RKO (cell line): ENCODE measurements around the gene CAMK2A.

Experiments used
- DNase-seq: peaks from one replicate; pipeline ENCODE4 v3.0.0-alpha.2; 2016; ENCODE audit warnings: low spot score

The CAMK2A gene

DNA sequence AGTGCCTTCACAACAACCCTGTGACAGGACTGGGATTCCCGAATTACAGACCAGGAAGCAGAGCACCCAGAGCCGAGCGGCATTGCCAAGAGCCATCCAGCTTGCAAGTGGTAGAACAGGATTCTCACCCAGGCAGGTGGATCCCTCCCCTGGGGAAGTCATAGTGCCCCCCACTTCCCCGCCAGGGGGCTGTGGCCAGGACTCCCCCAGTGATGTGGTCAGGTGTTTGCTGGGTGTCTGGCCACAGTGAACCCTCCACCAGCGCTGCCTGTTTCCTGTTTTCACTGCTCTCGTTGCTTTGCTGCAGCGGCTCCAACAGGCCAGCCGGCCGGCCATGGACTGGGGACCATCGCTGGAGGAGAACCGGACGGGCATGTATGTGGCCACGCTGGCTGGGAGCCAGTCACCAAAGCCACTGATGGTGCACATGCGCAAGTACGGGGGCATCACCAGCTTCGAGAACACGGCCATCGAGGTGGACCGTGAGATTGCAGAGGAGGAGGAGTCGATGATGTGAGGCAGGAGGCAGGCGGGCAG lies 80.4 kb downstream of the CAMK2A start:
- DNase-seq = peak; percentile 15

GRCh38 chr5:150208187-150209098 lies 81.1 kb downstream of the CAMK2A start:
- peak; percentile 45 for DNase-seq

GRCh38 chr5:150206779-150207115 lies 82.8 kb downstream of the CAMK2A start:
- DNase-seq = no peak

DNA sequence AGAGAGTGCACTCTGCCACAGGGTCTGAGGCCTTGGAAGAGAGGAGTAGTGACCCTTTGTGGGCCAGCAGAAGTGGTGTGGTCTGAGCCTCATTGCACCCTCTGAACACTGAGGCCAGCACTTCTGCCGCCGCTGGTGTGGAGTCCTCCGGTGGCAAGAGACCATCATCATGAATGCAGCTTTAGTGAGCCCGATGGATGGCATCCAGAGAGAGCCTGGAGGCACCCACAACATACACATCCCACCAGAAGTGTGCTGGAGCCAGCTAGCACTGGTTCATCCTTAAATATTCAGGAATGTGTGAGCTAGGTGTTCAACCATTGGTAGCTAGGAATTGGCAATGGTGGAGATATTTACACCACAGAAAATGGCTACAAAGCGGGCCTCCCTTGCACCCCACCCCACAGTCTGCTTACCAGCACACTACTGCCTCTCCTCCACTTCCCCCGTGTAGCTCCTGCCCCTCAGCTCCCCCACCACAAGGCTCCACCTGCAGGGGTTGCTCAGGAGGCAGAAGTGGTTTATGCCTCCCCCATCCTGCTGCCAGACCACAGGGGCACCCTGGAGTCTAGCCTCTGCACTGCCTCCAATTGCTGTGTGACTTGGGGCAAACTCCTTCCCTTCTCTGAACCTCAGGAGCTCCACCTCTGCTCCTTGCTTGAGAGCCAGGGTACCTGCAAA lies 83.3 kb downstream of the CAMK2A start:
- DNase-seq = no peak

DNA sequence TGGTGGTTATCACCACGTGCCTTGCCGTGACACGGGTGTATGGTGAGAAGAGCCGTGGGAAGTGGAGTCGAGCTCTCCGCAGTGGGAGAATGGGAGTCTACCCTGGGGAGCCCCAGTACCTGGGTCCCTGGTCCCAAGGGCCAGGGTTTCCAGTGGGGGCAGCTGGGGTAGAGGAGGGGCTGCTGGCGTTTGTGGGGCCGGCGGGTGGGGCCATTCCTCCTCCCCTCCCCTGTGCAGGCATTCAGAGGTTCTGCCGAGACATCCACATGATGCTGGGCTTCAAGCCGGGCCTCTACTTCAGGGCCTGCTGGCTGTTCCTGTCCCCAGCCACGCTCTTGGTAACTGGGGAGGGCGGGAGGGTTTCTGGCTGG lies 85.0 kb downstream of the CAMK2A start:
- DNase-seq = no peak

- no peak for DNase-seq
These were observed 85.6 kb downstream of the CAMK2A start for GRCh38 chr5:150203832-150204589.

DNA sequence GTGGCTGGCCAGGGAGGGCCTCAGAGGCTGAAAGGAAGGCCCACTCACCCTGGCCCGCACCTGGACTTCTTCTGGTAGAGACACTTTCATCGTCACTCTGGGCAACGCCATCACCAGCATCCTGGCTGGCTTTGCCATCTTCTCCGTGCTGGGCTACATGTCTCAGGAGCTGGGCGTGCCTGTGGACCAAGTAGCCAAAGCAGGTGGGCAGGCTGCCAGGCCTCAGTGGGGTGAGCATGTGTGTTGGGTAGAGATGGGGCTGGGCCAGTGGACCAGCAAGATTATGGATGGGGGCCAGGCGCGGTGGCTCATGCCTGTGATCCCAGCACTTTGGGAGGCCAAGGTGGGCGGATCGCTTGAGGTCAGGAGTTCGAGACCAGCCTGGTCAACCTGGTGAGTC lies 87.1 kb downstream of the CAMK2A start:
- DNase-seq = no peak

- DNase-seq = no peak
These were observed 92.1 kb downstream of the CAMK2A start for GRCh38 chr5:150197476-150197875.

- no peak for DNase-seq
These were observed 92.6 kb downstream of the CAMK2A start for GRCh38 chr5:150196986-150197385.

- DNase-seq = no peak
These were observed 93.1 kb downstream of the CAMK2A start for GRCh38 chr5:150196514-150196913.

GRCh38 chr5:150195736-150196485 lies 93.7 kb downstream of the CAMK2A start:
- DNase-seq = no peak

DNA sequence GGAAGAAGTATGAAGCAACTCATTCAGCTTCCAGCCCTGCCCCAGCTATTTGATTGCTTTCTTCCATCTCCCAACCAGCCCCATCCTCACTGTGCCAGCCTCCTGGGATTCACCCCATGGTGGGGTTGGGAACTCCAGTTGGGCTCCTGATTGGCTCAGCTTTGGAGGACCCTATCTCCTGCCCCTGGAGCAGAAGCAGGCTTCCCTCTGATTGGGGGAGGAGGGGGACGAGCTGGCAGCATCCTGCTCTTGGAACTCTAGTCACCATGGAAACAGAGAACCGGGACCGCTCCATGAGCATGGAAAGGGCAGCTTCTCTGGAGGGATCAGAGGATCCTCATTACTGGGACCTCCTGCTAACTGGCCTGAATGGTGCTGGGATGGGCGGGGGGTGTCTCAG lies 97.1 kb downstream of the CAMK2A start:
- no peak for DNase-seq

DNA sequence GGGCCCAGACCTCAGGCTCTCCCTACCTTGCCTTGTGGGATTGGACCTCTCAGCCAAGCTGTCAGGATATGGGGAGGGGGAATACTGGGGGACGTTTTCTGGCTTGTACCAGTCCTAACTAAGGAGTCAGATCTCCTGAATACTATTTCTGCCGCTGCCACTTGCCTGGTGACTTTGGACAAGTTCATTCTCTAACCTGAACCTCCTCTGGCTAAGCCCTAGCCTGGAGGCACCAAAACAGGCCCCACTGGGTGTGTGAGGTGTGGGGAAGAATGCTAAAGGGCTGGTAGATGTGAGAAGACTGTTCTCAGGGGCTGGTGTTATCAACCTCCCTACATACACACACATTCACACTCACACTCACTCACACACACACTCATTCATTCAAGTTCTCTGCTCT lies 98.6 kb downstream of the CAMK2A start:
- DNase-seq = no peak

GRCh38 chr5:150190503-150190979 lies 99.0 kb downstream of the CAMK2A start:
- no peak for DNase-seq

GRCh38 chr5:150189728-150190502 lies 99.7 kb downstream of the CAMK2A start, which contains the start of gene SLC6A7:
Gene SLC6A7, plus strand, starts transcription at chr5:150190062. Its CDS starts 266 bp downstream, at chr5:150190328.
- no peak for DNase-seq

DNA sequence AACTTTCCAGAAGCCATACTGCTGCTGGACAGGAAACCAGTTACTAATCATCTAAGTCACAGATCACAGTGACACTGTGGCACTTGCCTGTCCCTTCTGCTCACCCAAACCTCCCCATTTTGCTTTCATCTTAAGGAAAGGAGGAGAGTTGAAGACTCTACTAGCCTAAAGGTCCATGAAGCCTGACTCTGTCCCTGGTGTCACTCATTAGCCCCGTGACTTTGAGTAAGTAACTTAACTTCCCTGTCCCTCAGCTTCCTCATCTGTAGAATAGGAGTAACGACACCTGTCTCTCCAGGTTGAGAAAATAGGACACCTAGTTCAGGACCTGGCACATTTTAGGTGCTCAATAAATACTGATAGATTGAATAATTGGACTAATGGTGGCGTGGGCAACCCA lies 100.2 kb downstream of the CAMK2A start:
- no peak for DNase-seq

GRCh38 chr5:150188146-150188842 lies 101.3 kb downstream of the CAMK2A start:
- DNase-seq = no peak

DNA sequence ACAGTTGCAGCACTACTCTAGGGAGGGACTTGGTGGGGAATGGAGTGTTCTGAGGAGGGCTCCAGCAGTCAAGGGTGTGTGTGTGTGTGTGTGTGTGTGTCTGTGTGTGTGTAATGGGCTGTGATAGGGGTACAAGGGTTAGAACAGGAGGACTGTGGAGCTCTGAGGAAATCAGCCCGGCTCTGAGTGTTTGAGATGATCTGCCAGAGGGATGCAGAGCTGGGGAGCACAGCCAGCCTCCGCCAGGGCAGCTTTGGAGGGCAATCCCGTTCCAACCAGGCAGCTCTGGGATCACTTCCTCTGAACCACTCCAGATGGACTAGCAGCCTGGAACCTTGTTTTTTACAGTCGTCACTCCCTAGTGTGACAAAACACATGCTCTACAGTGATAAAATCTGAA lies 102.7 kb downstream of the CAMK2A start:
- DNase-seq = no peak

DNA sequence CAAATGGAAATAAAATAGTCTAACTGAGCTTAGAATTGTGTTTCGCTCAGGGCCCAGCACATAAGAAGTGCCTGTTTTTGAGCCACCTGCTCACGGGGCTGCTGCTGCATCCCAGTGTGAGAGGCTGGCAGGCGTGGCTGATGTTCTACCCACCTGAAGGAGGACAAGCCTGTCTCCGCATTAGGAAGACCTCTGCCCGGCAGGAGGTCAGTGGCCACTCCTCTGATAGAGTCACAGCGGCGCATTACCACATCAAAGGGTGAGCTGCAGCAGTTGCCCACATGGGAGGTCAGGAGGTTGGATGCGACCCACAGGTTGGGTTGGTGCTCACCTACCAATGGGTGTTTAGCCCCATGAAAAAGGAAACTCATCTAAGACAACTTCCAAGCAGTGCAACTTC lies 103.4 kb downstream of the CAMK2A start:
- no peak for DNase-seq
